ENCODE data around the gene ANKRD44.
A peak's percentile ranks its signal among the peaks of the same experiment; 100 is the strongest.

GRCh38 chr2:197356136-197356535 is 45.6 kb upstream of the ANKRD44 start:
- TF ChIP-seq, protein P1, sequence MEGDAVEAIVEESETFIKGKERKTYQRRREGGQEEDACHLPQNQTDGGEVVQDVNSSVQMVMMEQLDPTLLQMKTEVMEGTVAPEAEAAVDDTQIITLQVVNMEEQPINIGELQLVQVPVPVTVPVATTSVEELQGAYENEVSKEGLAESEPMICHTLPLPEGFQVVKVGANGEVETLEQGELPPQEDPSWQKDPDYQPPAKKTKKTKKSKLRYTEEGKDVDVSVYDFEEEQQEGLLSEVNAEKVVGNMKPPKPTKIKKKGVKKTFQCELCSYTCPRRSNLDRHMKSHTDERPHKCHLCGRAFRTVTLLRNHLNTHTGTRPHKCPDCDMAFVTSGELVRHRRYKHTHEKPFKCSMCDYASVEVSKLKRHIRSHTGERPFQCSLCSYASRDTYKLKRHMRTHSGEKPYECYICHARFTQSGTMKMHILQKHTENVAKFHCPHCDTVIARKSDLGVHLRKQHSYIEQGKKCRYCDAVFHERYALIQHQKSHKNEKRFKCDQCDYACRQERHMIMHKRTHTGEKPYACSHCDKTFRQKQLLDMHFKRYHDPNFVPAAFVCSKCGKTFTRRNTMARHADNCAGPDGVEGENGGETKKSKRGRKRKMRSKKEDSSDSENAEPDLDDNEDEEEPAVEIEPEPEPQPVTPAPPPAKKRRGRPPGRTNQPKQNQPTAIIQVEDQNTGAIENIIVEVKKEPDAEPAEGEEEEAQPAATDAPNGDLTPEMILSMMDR (IDR thresholded peaks at IDR 0.05) = peak; percentile 62
- TF ChIP-seq POLR2AphosphoS5 (IDR thresholded peaks at IDR 0.05; ENCODE audit: low read depth, low read length) (no peak), SIN3A (IDR thresholded peaks at IDR 0.05; ENCODE audit: borderline replicate concordance, insufficient read depth, low read depth, low read length) (no peak), TCF7L2 (IDR thresholded peaks at IDR 0.05; ENCODE audit: low read depth, low read length) (no peak)
